Loucy (cell line): ENCODE measurements around the gene CPNE2.
"Not testable (repeated sequence)": the region's sequence is repeated elsewhere in the genome, so short reads cannot be mapped to it uniquely, and the experiment has no call there.

Source experiments
- H2AFZ ChIP-seq: fragments of 200-600 bp; sonication (generic); 2 replicates; pipeline ENCODE4 v1.6.0; 2016; ENCODE audit warnings: antibody characterized with exemption, mild to moderate bottlenecking, low read length, moderate library complexity
- H3F3A ChIP-seq: fragments of 200-600 bp; 2 replicates; pipeline ENCODE4 v1.6.0; 2016; ENCODE audit warnings: antibody characterized with exemption, low read depth, mild to moderate bottlenecking
- H3K27me3 ChIP-seq: fragments of 200-600 bp; sonication (generic); 2 replicates; pipeline ENCODE4 v1.6.1; 2014; ENCODE audit warnings: low read length, mild to moderate bottlenecking; ENCODE audit not compliant: insufficient read depth, poor library complexity, severe bottlenecking
- H3K36me3 ChIP-seq: fragments of 200-600 bp; sonication (generic); 2 replicates; pipeline ENCODE4 v1.6.1; 2016; ENCODE audit warnings: low read length; ENCODE audit not compliant: insufficient read depth
- H3K4me1 ChIP-seq: fragments of 200-600 bp; sonication (generic); 2 replicates; pipeline ENCODE4 v1.5.1; 2014; ENCODE audit warnings: low read length, mild to moderate bottlenecking; ENCODE audit not compliant: insufficient read depth, poor library complexity, severe bottlenecking
- H3K4me2 ChIP-seq: fragments of 200-600 bp; sonication (generic); 2 replicates; pipeline ENCODE4 v1.6.0; 2014; ENCODE audit warnings: antibody characterized with exemption, low read length, low read depth, mild to moderate bottlenecking; ENCODE audit not compliant: poor library complexity, severe bottlenecking
- H3K4me3 ChIP-seq: fragments of 200-600 bp; sonication (generic); 2 replicates; pipeline ENCODE4 v1.5.1; 2014; ENCODE audit warnings: low read length, mild to moderate bottlenecking, mixed read lengths; ENCODE audit not compliant: poor library complexity, severe bottlenecking
- H3K79me2 ChIP-seq: fragments of 200-600 bp; sonication (generic); 2 replicates; pipeline ENCODE4 v1.6.1; 2014; ENCODE audit warnings: low read length; ENCODE audit not compliant: insufficient read depth
- H3K9ac ChIP-seq: fragments of 200-600 bp; sonication (generic); 2 replicates; pipeline ENCODE4 v1.6.0; 2014; ENCODE audit warnings: mild to moderate bottlenecking, low read depth, low read length, moderate library complexity; ENCODE audit not compliant: poor library complexity, severe bottlenecking
- H3K9me2 ChIP-seq: fragments of 200-600 bp; sonication (generic); replicated peaks from 2 replicates; pipeline ENCODE4 v1.6.1; 2016; ENCODE audit warnings: low read depth, low read length, mixed read lengths
- H3K9me3 ChIP-seq: fragments of 200-600 bp; sonication (generic); 2 replicates; pipeline ENCODE4 v1.6.1; 2014; ENCODE audit warnings: mild to moderate bottlenecking, antibody characterized with exemption, low read length, low read depth; ENCODE audit not compliant: insufficient read depth
- H4K20me1 ChIP-seq: fragments of 200-600 bp; sonication (generic); 2 replicates; pipeline ENCODE4 v1.6.0; 2014; ENCODE audit warnings: antibody characterized with exemption, low read length, mild to moderate bottlenecking; ENCODE audit not compliant: insufficient read depth, poor library complexity, severe bottlenecking
- EZH2phosphoT487 ChIP-seq: fragments of 200-600 bp; IDR thresholded peaks from 2 replicates; pipeline ENCODE4 v1.6.1; 2018; ENCODE audit warnings: antibody characterized with exemption, mild to moderate bottlenecking, moderate library complexity, borderline replicate concordance
- TF ChIP-seq, protein P1 (sequence below): fragments of 200-600 bp; sonication (generic); conservative IDR thresholded peaks from 2 replicates; pipeline ENCODE4 v1.5.1; 2014; ENCODE audit warnings: mild to moderate bottlenecking, antibody characterized with exemption, low read length

CPNE2 gene

DNA sequence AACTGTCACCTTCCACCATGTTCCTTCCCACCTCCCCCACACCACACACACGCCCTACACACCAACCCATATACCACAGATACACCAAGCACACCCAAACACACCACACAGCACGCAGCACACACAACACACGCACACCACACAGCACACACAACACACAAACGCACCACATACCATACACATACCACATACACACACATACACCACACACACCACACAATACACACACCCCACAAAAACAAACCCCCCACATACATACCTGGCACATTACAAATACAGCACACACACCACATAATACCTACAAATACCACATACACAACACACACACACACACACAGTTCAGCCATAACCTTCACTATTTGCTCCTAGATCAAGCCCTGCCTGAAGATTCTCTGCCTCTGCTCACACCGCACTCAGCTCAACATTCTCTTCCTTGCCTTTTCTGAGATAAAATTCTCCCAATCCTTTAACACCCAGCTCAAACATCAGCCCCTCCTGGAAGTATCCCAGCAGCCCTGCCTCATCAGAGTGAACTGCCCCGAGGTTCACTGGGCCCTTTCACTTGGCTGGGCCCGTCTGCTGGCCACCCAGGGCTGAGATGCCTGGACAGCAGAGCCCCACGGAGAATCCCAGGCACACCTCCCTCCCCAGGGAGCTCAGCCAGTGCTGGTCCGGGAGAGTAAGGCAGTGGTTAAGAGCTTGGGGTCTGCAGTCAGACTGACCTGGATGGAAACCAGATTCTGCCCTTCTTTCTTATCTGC lies 31.9 kb upstream of the CPNE2 start:
- H3K27me3 ChIP-seq: no peaks in the 10 kb centered on the region
- TF ChIP-seq, protein P1, sequence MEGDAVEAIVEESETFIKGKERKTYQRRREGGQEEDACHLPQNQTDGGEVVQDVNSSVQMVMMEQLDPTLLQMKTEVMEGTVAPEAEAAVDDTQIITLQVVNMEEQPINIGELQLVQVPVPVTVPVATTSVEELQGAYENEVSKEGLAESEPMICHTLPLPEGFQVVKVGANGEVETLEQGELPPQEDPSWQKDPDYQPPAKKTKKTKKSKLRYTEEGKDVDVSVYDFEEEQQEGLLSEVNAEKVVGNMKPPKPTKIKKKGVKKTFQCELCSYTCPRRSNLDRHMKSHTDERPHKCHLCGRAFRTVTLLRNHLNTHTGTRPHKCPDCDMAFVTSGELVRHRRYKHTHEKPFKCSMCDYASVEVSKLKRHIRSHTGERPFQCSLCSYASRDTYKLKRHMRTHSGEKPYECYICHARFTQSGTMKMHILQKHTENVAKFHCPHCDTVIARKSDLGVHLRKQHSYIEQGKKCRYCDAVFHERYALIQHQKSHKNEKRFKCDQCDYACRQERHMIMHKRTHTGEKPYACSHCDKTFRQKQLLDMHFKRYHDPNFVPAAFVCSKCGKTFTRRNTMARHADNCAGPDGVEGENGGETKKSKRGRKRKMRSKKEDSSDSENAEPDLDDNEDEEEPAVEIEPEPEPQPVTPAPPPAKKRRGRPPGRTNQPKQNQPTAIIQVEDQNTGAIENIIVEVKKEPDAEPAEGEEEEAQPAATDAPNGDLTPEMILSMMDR: no peak
- no peak for TF ChIP-seq EZH2phosphoT487
- H3K4me1 ChIP-seq: no peaks in the 10 kb centered on the region

DNA sequence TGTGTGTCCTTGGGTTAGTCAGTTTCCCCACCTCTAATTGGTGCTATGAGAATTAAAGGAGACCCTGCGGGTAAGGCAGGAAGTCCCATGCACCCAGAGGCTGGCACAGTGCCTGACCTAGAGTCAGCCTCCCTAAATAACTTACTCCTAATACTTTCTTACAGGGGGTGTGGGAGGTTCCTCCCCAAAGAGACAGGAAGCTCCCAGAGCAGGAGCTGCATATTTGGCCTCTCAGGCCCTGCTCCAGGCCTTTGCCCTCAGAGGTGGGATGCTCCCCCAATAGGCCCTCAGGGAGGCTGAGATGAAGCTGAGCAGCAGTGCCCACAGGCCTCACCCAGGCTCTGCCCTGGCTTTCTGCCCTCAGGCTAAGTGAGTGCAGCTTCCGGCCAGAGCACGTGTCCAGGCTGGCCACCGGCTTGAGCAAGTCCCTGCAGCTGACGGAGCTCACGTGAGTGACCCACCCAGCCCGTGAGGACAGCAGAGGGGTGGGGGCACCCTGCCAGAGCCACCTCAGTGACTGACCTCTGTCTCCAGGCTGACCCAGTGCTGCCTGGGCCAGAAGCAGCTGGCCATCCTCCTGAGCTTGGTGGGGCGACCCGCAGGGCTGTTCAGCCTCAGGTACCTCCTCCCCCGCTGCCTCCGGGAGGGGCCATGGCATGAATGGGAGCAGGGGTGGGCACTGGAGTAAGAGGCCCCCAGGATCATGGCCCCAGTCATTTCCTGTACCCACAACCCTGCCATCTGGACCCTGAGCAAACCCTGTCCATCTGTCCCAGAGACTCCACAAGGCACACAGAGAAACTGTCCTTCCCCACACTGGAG lies 31.1 kb upstream of the CPNE2 start:
- Histone ChIP-seq H3K4me3 (no peak overlapping the region), H3K9me2 (no peaks in the 10 kb centered on the region), H3F3A (peaks cover 6% of the 10 kb centered on the region; the same call in 1 of the 2 replicates), H3K79me2 (no peaks in the 10 kb centered on the region), H3K9me3 (no peaks in the 10 kb centered on the region), H3K27me3 (no peaks in the 10 kb centered on the region), H4K20me1 (no peaks in the 10 kb centered on the region), H2AFZ (no peak overlapping the region), H3K4me2 (no peak overlapping the region), H3K4me1 (no peaks in the 10 kb centered on the region), H3K36me3 (peaks cover 41% of the 10 kb centered on the region; the same call in 1 of the 2 replicates), H3K9ac (no peak overlapping the region)
- no peak for TF ChIP-seq EZH2phosphoT487
- TF ChIP-seq, protein P1: no peak

More for the DNA sequence above, 31.9 kb upstream of the CPNE2 start:
- Histone ChIP-seq H3K9ac (no peak overlapping the region), H3K4me3 (no peak overlapping the region), H4K20me1 (no peaks in the 10 kb centered on the region), H3F3A (peaks cover 6% of the 10 kb centered on the region; the same call in 1 of the 2 replicates), H3K9me2 (no peaks in the 10 kb centered on the region), H3K4me2 (no peak overlapping the region), H3K36me3 (peaks cover 49% of the 10 kb centered on the region; the same call in 1 of the 2 replicates), H2AFZ (no peak overlapping the region), H3K79me2 (no peaks in the 10 kb centered on the region), H3K9me3 (no peaks in the 10 kb centered on the region)

DNA sequence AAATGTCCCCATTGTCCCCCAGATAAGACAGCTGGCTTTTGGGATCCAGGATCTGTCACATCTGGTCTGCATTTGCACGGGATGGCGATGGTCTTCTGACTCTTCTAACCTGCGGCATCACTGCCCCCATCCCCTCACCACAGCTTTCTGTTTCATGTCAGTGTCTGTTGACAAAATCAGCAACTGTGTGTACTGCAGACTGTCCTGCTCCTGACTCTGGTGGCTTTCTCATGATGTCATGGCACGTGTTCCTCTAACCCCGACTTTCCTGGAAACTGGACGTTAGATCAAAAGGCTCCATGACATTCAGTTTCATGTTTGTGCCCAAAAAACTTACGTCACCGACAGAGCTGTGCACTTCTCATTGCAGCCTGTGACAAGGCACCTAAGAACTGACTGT lies 30.1 kb upstream of the CPNE2 start:
- Histone ChIP-seq H3K9ac (no peak overlapping the region), H3K9me2 (no peaks in the 10 kb centered on the region), H3K4me2 (no peak overlapping the region), H3F3A (peaks cover 6% of the 10 kb centered on the region; the same call in 1 of the 2 replicates), H2AFZ (no peak overlapping the region), H3K79me2 (no peaks in the 10 kb centered on the region), H3K36me3 (peaks cover 38% of the 10 kb centered on the region; the same call in 1 of the 2 replicates), H4K20me1 (no peaks in the 10 kb centered on the region), H3K4me3 (no peak overlapping the region), H3K9me3 (no peaks in the 10 kb centered on the region), H3K4me1 (no peaks in the 10 kb centered on the region), H3K27me3 (no peaks in the 10 kb centered on the region)
- no peak for TF ChIP-seq EZH2phosphoT487

DNA sequence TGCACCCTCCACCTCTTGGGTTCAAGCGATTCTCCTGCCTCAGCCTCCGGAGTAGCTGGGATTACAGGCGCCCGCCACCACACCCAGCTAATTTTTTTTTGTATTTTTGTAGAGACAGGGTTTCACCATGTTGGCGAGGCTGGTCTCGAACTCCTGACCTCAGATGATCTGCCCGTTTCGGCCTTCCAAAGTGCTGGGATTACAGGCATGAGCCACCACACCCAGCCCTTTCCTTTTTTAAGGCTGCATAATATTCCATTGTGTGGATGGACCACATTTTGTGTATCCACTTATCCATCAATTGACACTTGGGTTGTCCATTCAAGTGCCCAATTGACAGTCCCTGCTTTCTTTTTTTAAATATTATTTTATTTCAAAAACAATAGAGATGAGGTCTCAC lies 29.2 kb upstream of the CPNE2 start:
- not testable (repeated sequence) for H2AFZ ChIP-seq, H3K4me2 ChIP-seq, H3K27me3 ChIP-seq, H4K20me1 ChIP-seq, H3K79me2 ChIP-seq, H3K9me2 ChIP-seq, H3K9ac ChIP-seq, H3F3A ChIP-seq, H3K9me3 ChIP-seq, H3K4me1 ChIP-seq, H3K4me3 ChIP-seq
- H3K36me3 ChIP-seq: peaks cover 29% of the 10 kb centered on the region; the same call in 1 of the 2 replicates
